GM19438 (cell line): ENCODE measurements around the gene YPEL3.

Source experiments
- ATAC-seq: cut with Tn5 transposase; IDR thresholded peaks from one replicate; pipeline ENCODE4 v1.9.1; 2021; ENCODE audit warnings: low read depth; ENCODE audit not compliant: unreplicated experiment

YPEL3 gene

DNA sequence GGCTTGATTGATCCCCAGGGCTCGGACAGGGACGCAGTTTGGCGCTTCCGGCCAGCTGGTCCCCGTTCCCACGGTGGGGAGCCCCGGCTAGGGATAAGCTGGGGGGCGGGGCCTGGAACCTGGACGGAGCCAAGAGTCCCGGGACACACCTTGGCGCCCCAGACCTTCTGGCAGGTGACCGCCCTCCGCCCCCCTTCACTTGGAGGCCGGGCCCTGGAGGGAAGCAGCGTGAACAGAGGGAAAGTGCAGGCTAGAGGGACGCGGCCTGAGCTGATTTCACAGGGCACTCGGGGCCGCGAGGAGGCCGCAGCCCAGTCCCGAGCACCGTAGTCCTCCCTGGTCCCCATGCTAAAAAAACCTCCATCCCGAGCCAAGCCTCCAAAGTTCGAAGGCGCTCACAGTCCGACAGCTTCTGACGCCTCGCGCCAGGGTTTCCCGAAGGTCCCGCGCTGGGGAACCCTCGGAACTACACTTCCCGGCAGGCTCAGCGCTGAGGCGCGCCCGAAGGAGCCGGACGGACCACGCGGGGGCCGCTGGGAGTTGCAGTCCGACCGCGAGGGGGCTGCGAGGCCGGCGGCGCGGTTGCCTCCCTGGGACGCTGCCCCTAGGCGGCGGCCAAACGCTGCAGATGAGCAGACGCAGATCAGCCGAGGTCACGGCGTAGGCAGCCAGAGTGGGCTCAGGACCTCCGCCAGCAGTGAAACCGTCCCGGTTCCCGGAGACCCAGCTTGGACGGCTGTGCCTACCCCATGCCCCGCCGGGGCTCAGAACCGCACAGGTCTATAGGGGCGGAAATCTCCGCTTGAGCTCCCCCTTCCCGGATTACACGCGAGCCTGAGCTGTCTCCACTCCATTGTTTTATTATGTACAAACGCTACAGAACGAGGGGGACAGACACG is 4.3 kb downstream of the YPEL3 start, which contains the start of gene TBX6:
TSS of gene TBX6 (minus strand) at position 451 of the 899 bp plus-strand sequence. CDS start 731 bp downstream, outside the sequence.
- ATAC-seq = peak; percentile 65

DNA sequence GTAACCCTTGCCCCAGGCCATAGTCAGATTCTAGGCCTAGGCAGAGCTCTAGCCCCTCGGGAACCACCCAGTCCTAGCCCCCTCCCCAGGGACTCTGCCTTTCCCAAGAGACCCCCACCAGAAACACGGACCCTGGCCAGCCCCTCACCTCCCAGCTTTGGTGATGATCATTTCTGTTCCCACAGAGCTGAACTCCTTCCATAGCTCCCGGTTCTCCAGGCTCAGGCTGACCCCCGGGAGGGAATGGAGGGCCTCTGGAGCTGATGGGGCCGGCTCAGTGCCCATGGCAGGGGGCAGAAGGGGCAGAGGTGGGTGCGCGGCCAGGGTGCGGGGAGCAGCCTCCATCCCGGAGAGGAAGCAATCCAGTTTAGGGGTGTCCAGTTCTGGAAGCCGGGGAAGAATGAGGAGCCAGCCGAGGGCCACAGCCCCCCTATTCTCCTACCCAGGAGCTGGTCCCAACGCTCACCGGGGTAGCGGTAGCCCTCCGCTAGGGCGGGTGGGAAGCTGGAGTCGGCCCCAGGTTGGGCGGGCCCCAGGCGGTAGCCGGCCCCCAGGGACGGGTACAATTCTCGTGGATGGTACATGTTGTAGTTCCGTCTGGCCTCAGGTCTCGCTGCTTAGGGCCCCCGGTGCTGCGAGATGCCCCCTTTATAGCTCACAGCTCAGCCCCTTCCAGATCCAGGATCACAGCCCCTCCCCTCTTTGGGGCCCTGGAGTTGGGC is 5.2 kb downstream of the YPEL3 start:
- ATAC-seq = no peak

- no peak for ATAC-seq
Measured at GRCh38 chr16:30088832-30089624, 7.0 kb downstream of the YPEL3 start.

- ATAC-seq = no peak
Measured at GRCh38 chr16:30088237-30088831, 7.7 kb downstream of the YPEL3 start.

DNA sequence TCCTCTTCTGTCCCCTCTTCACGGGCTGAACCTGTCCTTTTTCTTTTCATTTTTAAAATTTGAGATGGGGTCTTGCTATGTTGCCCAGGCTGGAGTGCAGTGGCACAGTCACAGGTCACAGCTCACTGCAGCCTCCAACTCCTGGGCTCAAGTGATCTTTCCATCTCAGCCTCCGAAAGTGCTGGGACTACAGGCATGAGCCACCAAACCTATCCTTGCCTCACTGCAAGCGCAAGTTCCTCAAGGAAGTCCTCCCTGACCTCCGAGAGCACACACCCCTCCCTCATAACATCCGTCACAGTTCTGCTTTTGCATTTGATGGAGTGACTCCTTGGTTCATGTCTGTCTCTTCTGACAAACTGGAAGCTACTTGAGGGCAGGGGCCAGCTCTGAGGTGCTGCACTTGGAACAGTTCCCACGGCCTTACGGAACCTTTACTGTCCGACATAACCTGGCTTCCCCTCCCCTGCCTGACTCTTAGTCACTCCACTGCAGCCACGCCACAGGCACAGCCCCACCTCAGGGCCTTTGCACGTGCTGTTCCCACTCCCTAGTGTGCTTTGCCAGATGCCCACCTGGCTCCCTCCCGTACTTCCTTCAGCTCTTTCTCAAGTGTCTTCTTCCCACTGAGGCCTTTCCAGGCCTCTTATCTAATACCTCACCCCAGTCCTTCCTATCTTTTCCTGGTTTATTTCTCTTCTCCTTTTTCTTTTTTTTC is 8.7 kb downstream of the YPEL3 start:
- no peak for ATAC-seq

DNA sequence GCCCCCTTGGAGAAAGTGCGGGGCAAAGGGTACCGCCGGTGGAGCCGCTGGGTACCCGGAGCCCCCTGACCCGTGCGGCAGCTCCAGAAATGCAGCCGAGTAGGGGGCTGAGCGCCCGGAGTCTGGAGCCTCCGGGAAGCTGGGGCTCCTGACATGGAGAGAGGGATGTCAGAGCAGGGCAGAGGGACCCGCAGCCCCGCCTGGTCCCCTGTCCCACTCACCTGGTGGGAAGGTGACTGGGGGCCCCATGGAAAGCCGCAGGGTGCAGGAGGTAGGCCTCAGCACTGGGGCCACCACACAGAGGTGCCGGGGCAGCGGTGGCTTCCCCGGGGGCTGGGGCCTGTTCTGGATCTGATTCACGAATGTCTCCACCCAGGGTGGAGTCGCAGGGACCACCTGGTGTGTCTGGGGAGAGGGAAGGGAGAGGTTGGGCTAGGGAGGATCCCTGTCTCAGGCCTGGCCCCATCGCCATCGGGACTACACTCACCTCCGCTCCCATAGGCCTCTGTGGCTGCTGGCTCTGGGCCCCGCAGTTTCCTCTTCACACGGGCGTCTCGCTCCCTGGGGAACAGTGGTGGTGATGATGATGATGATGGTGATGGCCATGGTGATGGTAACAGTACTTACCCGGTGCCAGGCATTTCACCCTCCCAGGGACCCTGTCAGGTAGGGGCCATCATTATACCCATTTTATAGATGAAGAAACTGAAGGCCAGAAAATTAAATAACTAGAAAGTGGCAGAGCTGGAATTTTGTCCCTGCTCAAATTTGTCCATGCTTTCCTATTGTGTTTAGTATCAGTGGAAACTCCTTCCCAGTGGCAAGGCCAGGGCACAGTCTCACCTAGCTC is 9.5 kb downstream of the YPEL3 start:
- no peak for ATAC-seq

GRCh38 chr16:30085820-30086219 is 10.2 kb downstream of the YPEL3 start:
- ATAC-seq = no peak

- ATAC-seq = no peak
Measured at GRCh38 chr16:30085247-30085646, 10.8 kb downstream of the YPEL3 start.

DNA sequence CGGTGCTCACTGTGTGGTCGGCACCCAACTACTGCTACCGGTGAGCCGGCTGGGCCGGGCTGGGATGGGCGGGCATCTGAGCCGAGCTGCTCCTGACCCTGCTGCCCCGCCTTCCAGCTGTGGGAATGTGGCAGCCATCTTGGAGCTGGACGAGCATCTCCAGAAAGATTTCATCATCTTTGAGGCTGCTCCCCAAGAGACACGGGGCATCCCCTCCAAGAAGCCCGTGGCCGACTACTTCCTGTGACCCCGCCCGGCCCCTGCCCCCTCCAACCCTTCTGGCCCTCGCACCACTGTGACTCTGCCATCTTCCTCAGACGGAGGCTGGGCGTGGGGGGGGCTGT is 11.2 kb downstream of the YPEL3 start:
- ATAC-seq = no peak

DNA sequence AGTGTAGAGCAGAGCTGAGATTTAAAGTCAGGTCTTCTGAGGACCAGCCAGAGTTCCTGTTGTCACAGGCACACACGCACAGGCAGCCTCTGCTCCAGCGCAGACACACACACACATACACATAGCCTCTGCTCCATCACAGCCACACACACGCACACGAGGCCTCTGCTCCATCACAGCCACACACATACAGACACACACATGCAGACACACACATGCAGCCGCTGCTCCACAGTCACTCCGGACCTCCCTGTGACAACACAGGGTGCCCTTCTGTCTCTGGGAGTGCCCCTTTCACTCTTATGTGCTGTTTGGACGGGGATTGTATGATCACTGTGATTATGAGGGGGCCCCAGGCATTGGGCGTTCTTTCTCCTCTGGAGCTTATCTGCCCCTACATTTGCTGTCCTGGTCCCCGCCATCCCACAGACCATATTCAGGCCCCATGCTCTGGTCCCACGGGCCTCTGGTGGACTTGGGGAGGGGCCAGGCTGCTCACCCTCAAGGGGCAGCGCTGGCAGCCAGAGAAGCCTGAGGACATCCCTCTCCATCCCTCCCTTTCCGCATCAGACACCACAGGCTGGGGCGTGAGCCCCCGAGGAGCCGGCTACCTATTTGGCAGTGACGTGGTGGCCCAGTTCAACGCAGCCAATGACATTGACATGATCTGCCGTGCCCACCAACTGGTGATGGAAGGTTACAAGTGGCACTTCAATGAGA is 11.8 kb downstream of the YPEL3 start:
- ATAC-seq = no peak

DNA sequence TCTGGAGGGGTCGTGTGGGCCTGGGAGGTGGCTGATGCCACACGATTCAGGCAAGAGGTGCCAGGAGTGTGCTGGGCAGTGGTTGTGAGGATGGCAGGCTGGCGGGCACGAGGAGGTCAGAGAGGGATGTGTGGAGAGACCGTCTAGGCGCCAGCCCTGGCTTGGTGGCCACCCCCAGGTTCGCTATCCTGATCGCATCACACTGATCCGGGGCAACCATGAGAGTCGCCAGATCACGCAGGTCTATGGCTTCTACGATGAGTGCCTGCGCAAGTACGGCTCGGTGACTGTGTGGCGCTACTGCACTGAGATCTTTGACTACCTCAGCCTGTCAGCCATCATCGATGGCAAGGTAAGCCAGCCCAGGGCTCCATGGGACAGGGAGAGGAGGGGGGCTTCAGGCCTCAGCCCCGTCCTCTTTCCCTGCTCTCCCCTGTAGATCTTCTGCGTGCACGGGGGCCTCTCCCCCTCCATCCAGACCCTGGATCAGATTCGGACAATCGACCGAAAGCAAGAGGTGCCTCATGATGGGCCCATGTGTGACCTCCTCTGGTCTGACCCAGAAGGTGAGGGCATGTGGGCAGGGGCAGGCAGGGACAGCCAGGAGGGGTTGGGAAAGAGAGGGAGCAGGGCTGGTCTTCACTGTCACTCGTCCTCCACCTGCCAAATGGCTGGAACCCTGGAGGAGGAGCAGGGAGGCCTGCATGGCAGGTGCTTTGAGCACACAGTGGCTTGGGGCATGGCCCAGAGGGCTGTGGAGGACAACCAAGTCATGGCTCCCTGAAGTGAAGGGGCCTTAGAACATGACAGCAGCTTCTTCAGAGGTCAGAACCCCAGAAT is 12.6 kb downstream of the YPEL3 start:
- ATAC-seq = no peak

- no peak for ATAC-seq
Measured at GRCh38 chr16:30082545-30083090, 13.4 kb downstream of the YPEL3 start.

GRCh38 chr16:30079480-30079879 is 16.5 kb downstream of the YPEL3 start:
- no peak for ATAC-seq

GRCh38 chr16:30078744-30079143 is 17.3 kb downstream of the YPEL3 start:
- ATAC-seq = no peak

DNA sequence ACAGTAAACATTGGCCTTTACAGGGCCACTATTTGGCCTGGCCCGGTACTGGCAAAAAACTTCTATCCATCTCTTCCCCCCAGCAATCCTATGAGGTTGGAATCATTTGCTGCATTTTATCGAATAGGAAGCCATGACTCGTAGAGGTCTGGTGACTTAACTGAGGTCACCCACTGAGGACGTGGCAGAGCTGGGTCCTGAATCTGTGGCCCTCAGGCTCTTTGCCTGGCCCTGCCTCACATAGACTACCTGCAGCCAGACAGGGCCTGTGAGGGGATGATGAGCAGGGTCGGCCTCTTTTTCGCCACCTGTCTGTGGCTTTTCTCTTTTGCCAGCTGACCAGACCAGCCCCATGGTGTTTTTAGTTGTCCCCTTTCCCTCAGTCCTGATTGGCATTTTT is 18.4 kb downstream of the YPEL3 start:
- no peak for ATAC-seq

GRCh38 chr16:30076276-30076791 is 19.7 kb downstream of the YPEL3 start:
- no peak for ATAC-seq
